ENCODE measurements around the gene FAM83D.

The FAM83D gene

GRCh38 chr20:38924718-38925117 lies 1.5 kb upstream of the FAM83D start:
- no peak overlapping the region for H3K4me3 ChIP-seq (ENCODE audit: low read length)
- no peak for DNase-seq (ENCODE audit: low read depth)
- TF ChIP-seq CTCF (IDR thresholded peaks at IDR 0.05; ENCODE audit: insufficient read depth, low read depth, low read length, missing control alignments): no peak

- TF ChIP-seq CTCF (IDR thresholded peaks at IDR 0.05; ENCODE audit: insufficient read depth, low read depth, low read length, missing control alignments): no peak
- H3K4me3 ChIP-seq (ENCODE audit: low read length): peak overlapping the region; percentile 68
- DNase-seq (ENCODE audit: low read depth): no peak
Observed at GRCh38 chr20:38926934-38927616, 858 bp downstream of the FAM83D start.

- DNase-seq (ENCODE audit: low read depth): peak; percentile 59
- peak overlapping the region; percentile 68 for H3K4me3 ChIP-seq (ENCODE audit: low read length)
- no peak for TF ChIP-seq CTCF (IDR thresholded peaks at IDR 0.05; ENCODE audit: insufficient read depth, low read depth, low read length, missing control alignments)
Observed at GRCh38 chr20:38927902-38928578, 1.8 kb downstream of the FAM83D start.

- H3K4me3 ChIP-seq (ENCODE audit: low read length): no peak overlapping the region
- no peak for DNase-seq (ENCODE audit: low read depth)
- no peak for TF ChIP-seq CTCF (IDR thresholded peaks at IDR 0.05; ENCODE audit: insufficient read depth, low read depth, low read length, missing control alignments)
Observed at GRCh38 chr20:38930242-38930569, 4.0 kb downstream of the FAM83D start.

GRCh38 chr20:38931984-38932383 lies 5.8 kb downstream of the FAM83D start:
- no peak for DNase-seq (ENCODE audit: low read depth)
- no peak overlapping the region for H3K4me3 ChIP-seq (ENCODE audit: low read length)
- TF ChIP-seq CTCF (IDR thresholded peaks at IDR 0.05; ENCODE audit: insufficient read depth, low read depth, low read length, missing control alignments): no peak

- no peak overlapping the region for H3K4me3 ChIP-seq (ENCODE audit: low read length)
- no peak for TF ChIP-seq CTCF (IDR thresholded peaks at IDR 0.05; ENCODE audit: insufficient read depth, low read depth, low read length, missing control alignments)
- DNase-seq (ENCODE audit: low read depth): peak; percentile 78
Observed at GRCh38 chr20:38932457-38933120, 6.4 kb downstream of the FAM83D start.
